Hepatocyte (in vitro differentiated cells): Measurements from ENCODE around the gene FBXL7.

Experiments used
- CTCF ChIP-seq: fragments of 200-600 bp; sonication (generic); IDR thresholded peaks from 2 replicates; pipeline ENCODE4 v1.5.1; 2016; ENCODE audit warnings: antibody characterized with exemption, mild to moderate bottlenecking; ENCODE audit not compliant: poor library complexity
- EZH2 ChIP-seq: fragments of 200-600 bp; sonication (generic); IDR thresholded peaks from 2 replicates; pipeline ENCODE4 v1.6.1; 2016; ENCODE audit warnings: antibody characterized with exemption, mild to moderate bottlenecking, borderline replicate concordance
- EZH2phosphoT487 ChIP-seq: fragments of 200-600 bp; sonication (generic); IDR thresholded peaks from one replicate; pipeline ENCODE4 v1.6.1; 2018; ENCODE audit warnings: antibody characterized with exemption, mild to moderate bottlenecking, low read depth, moderate library complexity; ENCODE audit not compliant: unreplicated experiment, severe bottlenecking

DNA sequence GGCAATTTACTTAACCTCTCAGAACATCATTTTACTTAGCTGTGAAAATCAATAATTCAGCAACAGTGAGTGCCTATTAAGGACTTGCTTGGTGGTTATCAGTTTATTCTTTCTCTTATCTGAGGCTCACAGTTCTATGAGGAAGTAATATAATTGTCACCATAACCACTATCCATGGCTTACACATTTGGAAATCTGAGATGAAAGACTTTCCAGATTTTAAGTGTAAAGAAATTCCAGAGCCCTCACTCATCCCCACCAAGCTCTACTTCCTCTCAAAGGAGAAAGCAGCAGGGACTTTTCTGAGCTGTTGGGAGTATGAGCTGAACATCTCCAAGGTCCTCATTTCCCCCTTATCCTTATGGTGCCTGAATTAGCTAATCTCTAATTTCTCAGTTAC is 321.5 kb downstream of the FBXL7 start:
- TF ChIP-seq CTCF (no peak), EZH2phosphoT487 (no peak), EZH2 (no peak)
